SJCRH30 (cell line): ENCODE results near the gene SCAMP5. TPM values are rescaled to one million over a fixed set of nuclear protein-coding genes. Genes with fewer than 3 reads are reported as not detected.

ENCODE experiments used
- DNase-seq, 2 experiments: peaks; one replicate each; pipeline ENCODE4 v3.0.0-alpha.2; 2015 to 2020
- H3K27ac ChIP-seq: fragments of 250-450 bp; sonication (Bioruptor Pico); 2 replicates; pipeline ENCODE4 v1.5.1; 2020; ENCODE audit warnings: mild to moderate bottlenecking, moderate library complexity
- H3K27me3 ChIP-seq: fragments of 250-450 bp; sonication (Bioruptor Pico); 2 replicates; pipeline ENCODE4 v1.5.1; 2020; ENCODE audit warnings: mild to moderate bottlenecking, moderate library complexity
- H3K36me3 ChIP-seq: fragments of 250-450 bp; sonication (Bioruptor Pico); 2 replicates; pipeline ENCODE4 v1.5.1; 2020; ENCODE audit warnings: mild to moderate bottlenecking, moderate library complexity
- H3K4me1 ChIP-seq: fragments of 250-450 bp; sonication (Bioruptor Pico); 2 replicates; pipeline ENCODE4 v1.5.1; 2020; ENCODE audit warnings: mild to moderate bottlenecking, moderate library complexity
- H3K4me3 ChIP-seq: fragments of 250-450 bp; sonication (Bioruptor Pico); 2 replicates; pipeline ENCODE4 v1.5.1; 2020; ENCODE audit warnings: mild to moderate bottlenecking, moderate library complexity
- H3K9me3 ChIP-seq: fragments of 250-450 bp; sonication (Bioruptor Pico); replicated peaks from 2 replicates; pipeline ENCODE4 v1.5.1; 2020; ENCODE audit warnings: mild to moderate bottlenecking, moderate library complexity
- total RNA-seq: library from RNA; depleted of rRNA; stranded (reverse); fragments of >200 nt; shearing (Covaris generic); gene quantifications from 2 replicates; pipeline ENCODE4 v1.2.3, GENCODE V29; 2014

SCAMP5 gene
- total RNA-seq, 1 experiment from 2014 or later = 14.4 TPM

GRCh38 chr15:74960995-74961588 is 34.3 kb upstream of the SCAMP5 start:
- Histone ChIP-seq H3K4me1 (no peaks in the 10 kb centered on the region), H3K27ac (no peak overlapping the region), H3K36me3 (no peaks in the 10 kb centered on the region), H3K27me3 (no peaks in the 10 kb centered on the region; the same call in 1 of the 2 replicates), H3K4me3 (no peak overlapping the region), H3K9me3 (no peaks in the 10 kb centered on the region)
- no peak for DNase-seq

- H3K4me1 ChIP-seq = no peaks in the 10 kb centered on the region
- H3K27ac ChIP-seq = no peak overlapping the region
- no peaks in the 10 kb centered on the region; the same call in 1 of the 2 replicates for H3K27me3 ChIP-seq
Observed at GRCh38 chr15:74961616-74962015, 33.7 kb upstream of the SCAMP5 start.

GRCh38 chr15:74962219-74962618 is 33.1 kb upstream of the SCAMP5 start:
- Histone ChIP-seq H3K4me1 (no peaks in the 10 kb centered on the region), H3K36me3 (no peaks in the 10 kb centered on the region), H3K9me3 (no peaks in the 10 kb centered on the region), H3K27ac (no peak overlapping the region), H3K27me3 (no peaks in the 10 kb centered on the region; the same call in 1 of the 2 replicates), H3K4me3 (no peak overlapping the region)
- DNase-seq = no peak

More at GRCh38 chr15:74961616-74962015, 33.7 kb upstream of the SCAMP5 start:
- Histone ChIP-seq H3K36me3 (no peaks in the 10 kb centered on the region), H3K4me3 (no peak overlapping the region), H3K9me3 (no peaks in the 10 kb centered on the region)
- DNase-seq = no peak

- Histone ChIP-seq H3K36me3 (no peaks in the 10 kb centered on the region), H3K4me1 (no peaks in the 10 kb centered on the region), H3K4me3 (no peak overlapping the region), H3K9me3 (no peaks in the 10 kb centered on the region), H3K27ac (no peak overlapping the region), H3K27me3 (no peaks in the 10 kb centered on the region; the same call in 1 of the 2 replicates)
- no peak for DNase-seq
Observed at GRCh38 chr15:74962671-74963070, 32.7 kb upstream of the SCAMP5 start.

- no peaks in the 10 kb centered on the region for H3K36me3 ChIP-seq
- H3K9me3 ChIP-seq = no peaks in the 10 kb centered on the region
- H3K4me1 ChIP-seq = no peaks in the 10 kb centered on the region
- H3K4me3 ChIP-seq = no peak overlapping the region
- H3K27me3 ChIP-seq = no peaks in the 10 kb centered on the region; the same call in 1 of the 2 replicates
- DNase-seq = no peak
- H3K27ac ChIP-seq = no peak overlapping the region
Observed at GRCh38 chr15:74963213-74963612, 32.1 kb upstream of the SCAMP5 start.

GRCh38 chr15:74964794-74965193 is 30.6 kb upstream of the SCAMP5 start:
- Histone ChIP-seq H3K4me1 (no peaks in the 10 kb centered on the region), H3K9me3 (no peaks in the 10 kb centered on the region), H3K4me3 (no peak overlapping the region), H3K27me3 (no peaks in the 10 kb centered on the region), H3K36me3 (no peaks in the 10 kb centered on the region), H3K27ac (no peak overlapping the region)
- no peak for DNase-seq

GRCh38 chr15:74967670-74968069 is 27.7 kb upstream of the SCAMP5 start:
- no peak overlapping the region for H3K27ac ChIP-seq

GRCh38 chr15:74976159-74976558 is 19.2 kb upstream of the SCAMP5 start:
- DNase-seq = no peak
- H3K9me3 ChIP-seq = no peaks in the 10 kb centered on the region
- no peak overlapping the region for H3K27ac ChIP-seq
- no peak overlapping the region for H3K4me3 ChIP-seq
- H3K4me1 ChIP-seq = no peaks in the 10 kb centered on the region
- H3K36me3 ChIP-seq = no peaks in the 10 kb centered on the region
- no peaks in the 10 kb centered on the region for H3K27me3 ChIP-seq

More at GRCh38 chr15:74967670-74968069, 27.7 kb upstream of the SCAMP5 start:
- no peak overlapping the region for H3K4me3 ChIP-seq
- DNase-seq = no peak
- H3K36me3 ChIP-seq = no peaks in the 10 kb centered on the region
- H3K9me3 ChIP-seq = no peaks in the 10 kb centered on the region
- H3K27me3 ChIP-seq = no peaks in the 10 kb centered on the region
- no peaks in the 10 kb centered on the region for H3K4me1 ChIP-seq

- Histone ChIP-seq H3K36me3 (no peaks in the 10 kb centered on the region), H3K9me3 (no peaks in the 10 kb centered on the region), H3K4me3 (no peak overlapping the region), H3K27ac (no peak overlapping the region), H3K27me3 (no peaks in the 10 kb centered on the region), H3K4me1 (no peaks in the 10 kb centered on the region)
- no peak for DNase-seq
Observed at GRCh38 chr15:74977599-74977998, 17.8 kb upstream of the SCAMP5 start.

- H3K4me3 ChIP-seq = no peak overlapping the region
- H3K27me3 ChIP-seq = no peaks in the 10 kb centered on the region
- no peaks in the 10 kb centered on the region for H3K4me1 ChIP-seq
Observed at GRCh38 chr15:74978077-74978476, 17.3 kb upstream of the SCAMP5 start.

GRCh38 chr15:74978503-74978902 is 16.9 kb upstream of the SCAMP5 start:
- H3K9me3 ChIP-seq = no peaks in the 10 kb centered on the region
- H3K4me1 ChIP-seq = no peaks in the 10 kb centered on the region
- no peaks in the 10 kb centered on the region for H3K36me3 ChIP-seq
- no peak overlapping the region for H3K4me3 ChIP-seq
- no peaks in the 10 kb centered on the region for H3K27me3 ChIP-seq
- no peak overlapping the region for H3K27ac ChIP-seq
- DNase-seq = no peak

More at GRCh38 chr15:74978077-74978476, 17.3 kb upstream of the SCAMP5 start:
- Histone ChIP-seq H3K36me3 (no peaks in the 10 kb centered on the region), H3K27ac (no peak overlapping the region), H3K9me3 (no peaks in the 10 kb centered on the region)
- no peak for DNase-seq

GRCh38 chr15:74982183-74982582 is 13.2 kb upstream of the SCAMP5 start:
- no peak overlapping the region for H3K4me3 ChIP-seq
- peaks cover 4% of the 10 kb centered on the region for H3K4me1 ChIP-seq
- no peaks in the 10 kb centered on the region for H3K27me3 ChIP-seq
- H3K9me3 ChIP-seq = no peaks in the 10 kb centered on the region
- no peaks in the 10 kb centered on the region for H3K36me3 ChIP-seq
- DNase-seq = no peak
- H3K27ac ChIP-seq = no peak overlapping the region

GRCh38 chr15:74983725-74984231 is 11.6 kb upstream of the SCAMP5 start:
- H3K36me3 ChIP-seq = no peaks in the 10 kb centered on the region
- no peaks in the 10 kb centered on the region for H3K9me3 ChIP-seq
- H3K27me3 ChIP-seq = no peaks in the 10 kb centered on the region
- H3K27ac ChIP-seq = no peak overlapping the region
- H3K4me3 ChIP-seq = no peak overlapping the region
- peak; percentile 66 to 77 for DNase-seq
- peaks cover 4% of the 10 kb centered on the region for H3K4me1 ChIP-seq

GRCh38 chr15:74988007-74988800 is 7.2 kb upstream of the SCAMP5 start:
- H3K4me3 ChIP-seq = no peak overlapping the region
- peaks cover 4% of the 10 kb centered on the region for H3K4me1 ChIP-seq
- DNase-seq = peak; percentile 53 to 67
- H3K27me3 ChIP-seq = 0 out of 2 replicates have a peak, but pooled peaks cover 4% of the 10 kb centered on the region
- no peaks in the 10 kb centered on the region for H3K9me3 ChIP-seq
- no peaks in the 10 kb centered on the region for H3K36me3 ChIP-seq
- no peak overlapping the region for H3K27ac ChIP-seq

GRCh38 chr15:74989527-74989926 is 5.8 kb upstream of the SCAMP5 start:
- H3K4me1 ChIP-seq = no peaks in the 10 kb centered on the region; the same call in 1 of the 2 replicates
- no peak for DNase-seq
- no peak overlapping the region for H3K27ac ChIP-seq

More at GRCh38 chr15:74989527-74989926, 5.8 kb upstream of the SCAMP5 start:
- Histone ChIP-seq H3K4me3 (no peak overlapping the region), H3K27me3 (0 out of 2 replicates have a peak, but pooled peaks cover 4% of the 10 kb centered on the region), H3K9me3 (no peaks in the 10 kb centered on the region), H3K36me3 (no peaks in the 10 kb centered on the region)
